ENCODE data around the gene GPC1. TPM values are rescaled to one million over a fixed set of nuclear protein-coding genes. Genes with fewer than 3 reads are reported as not detected.

Gene GPC1
- total RNA-seq, 2 experiments from 2014 or later = 0.83 to 1.2 TPM

DNA sequence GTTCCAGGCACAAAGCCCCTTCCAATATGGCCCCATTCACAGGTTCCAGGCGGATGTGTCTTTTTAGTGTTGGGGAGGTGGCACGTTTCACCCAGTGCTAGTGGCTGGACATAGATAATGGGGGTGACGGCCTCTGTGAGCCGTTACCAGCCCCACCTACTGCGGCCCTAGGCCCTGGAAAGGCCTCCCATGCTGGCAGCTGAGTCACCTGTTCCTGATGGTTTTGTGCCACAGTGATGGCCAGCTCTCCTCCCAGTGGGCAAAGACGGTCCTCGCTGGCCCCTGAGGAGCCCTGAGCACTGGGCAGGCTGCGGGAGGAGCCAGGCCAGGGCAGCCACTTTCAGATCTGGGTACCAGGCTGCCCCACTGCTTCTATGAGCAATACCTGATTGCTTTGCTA, 40.0 kb upstream of the GPC1 start:
- Mint-ChIP-seq H3K4me3 (no peak overlapping the region), H3K27ac (no peak overlapping the region), H3K4me1 (ENCODE audit: low read depth) (peaks cover 6% of the 10 kb centered on the region), H3K9me3 (no peaks in the 10 kb centered on the region), H3K36me3 (ENCODE audit: low read depth) (no peaks in the 10 kb centered on the region), H3K27me3 (peaks cover 3% of the 10 kb centered on the region)
- ATAC-seq (no peak), DNase-seq (no peak)
- CTCF ChIA-PET = no interaction called here
- TF ChIP-seq, protein P1, sequence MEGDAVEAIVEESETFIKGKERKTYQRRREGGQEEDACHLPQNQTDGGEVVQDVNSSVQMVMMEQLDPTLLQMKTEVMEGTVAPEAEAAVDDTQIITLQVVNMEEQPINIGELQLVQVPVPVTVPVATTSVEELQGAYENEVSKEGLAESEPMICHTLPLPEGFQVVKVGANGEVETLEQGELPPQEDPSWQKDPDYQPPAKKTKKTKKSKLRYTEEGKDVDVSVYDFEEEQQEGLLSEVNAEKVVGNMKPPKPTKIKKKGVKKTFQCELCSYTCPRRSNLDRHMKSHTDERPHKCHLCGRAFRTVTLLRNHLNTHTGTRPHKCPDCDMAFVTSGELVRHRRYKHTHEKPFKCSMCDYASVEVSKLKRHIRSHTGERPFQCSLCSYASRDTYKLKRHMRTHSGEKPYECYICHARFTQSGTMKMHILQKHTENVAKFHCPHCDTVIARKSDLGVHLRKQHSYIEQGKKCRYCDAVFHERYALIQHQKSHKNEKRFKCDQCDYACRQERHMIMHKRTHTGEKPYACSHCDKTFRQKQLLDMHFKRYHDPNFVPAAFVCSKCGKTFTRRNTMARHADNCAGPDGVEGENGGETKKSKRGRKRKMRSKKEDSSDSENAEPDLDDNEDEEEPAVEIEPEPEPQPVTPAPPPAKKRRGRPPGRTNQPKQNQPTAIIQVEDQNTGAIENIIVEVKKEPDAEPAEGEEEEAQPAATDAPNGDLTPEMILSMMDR (IDR thresholded peaks at IDR 0.05) = no peak
- intact Hi-C loops (cut with micrococcal nuclease) = no loop called here
- POLR2A ChIA-PET = no interaction called here

DNA sequence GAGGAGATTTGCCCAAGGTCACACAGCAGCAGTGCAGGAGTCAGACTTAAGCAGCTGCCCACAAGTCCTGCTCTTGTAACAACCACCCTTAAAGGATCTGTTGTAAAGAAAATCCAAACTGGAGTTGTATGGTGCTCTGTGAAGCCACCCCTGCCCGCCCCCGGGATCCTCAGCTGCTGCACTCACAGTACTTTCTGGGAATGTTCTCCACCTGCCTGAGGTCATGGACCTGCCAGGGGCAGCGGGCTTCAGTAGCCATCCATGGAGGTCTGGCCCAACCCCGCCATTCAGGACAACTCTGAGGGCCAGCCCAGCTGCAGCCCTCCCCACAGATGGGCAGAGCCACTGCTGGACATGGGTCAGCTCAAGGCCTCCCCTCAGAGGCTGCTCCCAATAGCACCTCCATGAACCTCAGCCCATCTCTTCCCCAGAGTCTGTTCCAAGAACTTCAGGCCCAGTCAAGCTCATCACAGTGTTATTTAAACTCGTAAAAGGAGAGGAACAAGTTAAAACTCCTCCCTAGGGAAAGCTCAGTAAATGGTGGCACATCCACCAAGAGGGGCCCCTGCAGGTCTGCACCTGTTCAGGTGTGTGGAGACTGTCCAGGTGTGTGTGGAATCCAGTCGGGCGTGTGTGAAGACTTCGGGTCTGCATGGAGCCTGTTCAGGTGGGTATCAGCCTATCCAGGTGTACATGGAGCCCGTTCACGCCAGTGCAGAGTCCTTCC, 39.4 kb upstream of the GPC1 start:
- H3K27me3 Mint-ChIP-seq = peaks cover 3% of the 10 kb centered on the region
- ChIA-PET CTCF (no interaction called here), POLR2A (no interaction called here)
- DNase-seq = no peak
- no peak overlapping the region for H3K4me3 Mint-ChIP-seq
- intact Hi-C loops (cut with micrococcal nuclease) = no loop called here
- H3K27ac Mint-ChIP-seq = no peak overlapping the region
- H3K4me1 Mint-ChIP-seq (ENCODE audit: low read depth) = peaks cover 6% of the 10 kb centered on the region
- ATAC-seq = no peak
- no peaks in the 10 kb centered on the region for H3K9me3 Mint-ChIP-seq
- no peaks in the 10 kb centered on the region for H3K36me3 Mint-ChIP-seq (ENCODE audit: low read depth)
- TF ChIP-seq, protein P1 (IDR thresholded peaks at IDR 0.05) = no peak

DNA sequence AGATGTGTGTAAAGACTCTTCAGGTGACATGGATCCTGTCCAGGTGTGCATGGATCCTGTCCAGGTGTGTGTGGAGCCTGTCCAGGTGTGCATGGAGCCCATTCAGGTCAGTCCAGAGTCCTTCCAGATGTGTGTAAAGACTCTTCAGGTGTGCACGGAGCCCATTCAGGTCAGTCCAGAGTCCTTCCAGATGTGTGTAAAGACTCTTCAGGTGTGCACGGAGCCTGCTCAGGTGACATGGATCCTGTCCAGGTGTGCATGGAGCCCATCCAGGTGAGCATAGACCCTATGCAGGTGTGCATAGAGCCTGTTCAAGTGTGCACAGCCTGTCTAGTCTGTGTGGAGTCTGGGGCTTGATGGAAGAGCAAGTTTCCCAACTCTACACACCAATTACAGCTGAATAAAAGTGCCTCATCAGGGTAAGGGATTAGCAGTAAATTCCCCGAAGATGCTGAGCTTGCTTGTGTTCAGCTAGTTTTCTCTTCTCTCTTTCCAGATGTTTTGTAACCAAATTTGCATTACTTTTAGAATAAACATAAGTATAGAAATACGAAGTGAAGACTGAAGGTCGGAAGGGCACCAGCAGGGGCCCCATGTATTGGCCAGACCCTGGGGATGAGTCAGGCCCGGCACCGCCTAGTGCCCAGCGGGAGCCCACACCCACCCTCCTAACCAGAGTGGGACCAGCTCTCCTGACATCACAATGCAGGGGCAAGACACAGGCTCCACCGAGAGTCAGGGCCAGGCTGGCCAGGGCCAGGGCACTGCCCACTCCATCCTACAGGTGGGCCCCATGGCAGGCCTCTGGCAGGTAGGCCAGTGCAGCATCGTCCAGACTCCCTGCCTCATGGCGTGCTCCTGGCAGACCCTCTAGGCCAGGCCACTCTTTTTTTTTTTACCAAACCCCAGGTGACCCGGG, 38.6 kb upstream of the GPC1 start:
- Mint-ChIP-seq H3K36me3 (ENCODE audit: low read depth) (no peaks in the 10 kb centered on the region), H3K27ac (no peak overlapping the region), H3K4me3 (no peak overlapping the region), H3K4me1 (ENCODE audit: low read depth) (peaks cover 6% of the 10 kb centered on the region), H3K9me3 (no peaks in the 10 kb centered on the region), H3K27me3 (peaks cover 3% of the 10 kb centered on the region)
- TF ChIP-seq, protein P1 (IDR thresholded peaks at IDR 0.05) = no peak
- no peak for ATAC-seq
- no peak for DNase-seq
- POLR2A ChIA-PET = no interaction called here
- CTCF ChIA-PET = no interaction called here
- intact Hi-C loops (cut with micrococcal nuclease) = no loop called here

GRCh38 chr2:240397542-240397916, 37.9 kb upstream of the GPC1 start:
- ATAC-seq = no peak
- CTCF ChIA-PET = no interaction called here

More at GRCh38 chr2:240397542-240397916, 37.9 kb upstream of the GPC1 start:
- Mint-ChIP-seq H3K36me3 (ENCODE audit: low read depth) (no peaks in the 10 kb centered on the region), H3K9me3 (no peaks in the 10 kb centered on the region), H3K4me3 (no peak overlapping the region), H3K27me3 (peaks cover 3% of the 10 kb centered on the region), H3K4me1 (ENCODE audit: low read depth) (peaks cover 3% of the 10 kb centered on the region), H3K27ac (no peak overlapping the region)
- intact Hi-C loops (cut with micrococcal nuclease) = no loop called here
- no peak for DNase-seq
- POLR2A ChIA-PET = no interaction called here
- TF ChIP-seq, protein P1 (IDR thresholded peaks at IDR 0.05) = no peak

Measured in activated CD8-positive, alpha-beta T cell treated with anti-CD3 and anti-CD28 coated beads for 36 hours (primary cell).